ENCODE results near the gene GLRX5. TPM values are rescaled to one million over a fixed set of nuclear protein-coding genes. Genes with fewer than 3 reads are reported as not detected.

GLRX5 gene
- total and polyA plus RNA-seq, 2 experiments from 2014 or later: 91.4 to 130 TPM

GRCh38 chr14:95511687-95512086 is 23.2 kb upstream of the GLRX5 start:
- Mint-ChIP-seq H3K9me3 (no peaks in the 10 kb centered on the region), H3K27me3 (ENCODE audit: insufficient read depth, low read depth, poor library complexity) (peaks cover 12% of the 10 kb centered on the region), H3K36me3 (ENCODE audit: low read depth) (no peaks in the 10 kb centered on the region), H3K27ac (no peak overlapping the region), H3K4me3 (no peak overlapping the region), H3K4me1 (peaks cover 10% of the 10 kb centered on the region)
- Histone ChIP-seq H2AFZ (no peak overlapping the region), H3K36me3 (ENCODE audit: insufficient read depth) (no peaks in the 10 kb centered on the region), H3K9me2 (ENCODE audit: insufficient read depth) (no peaks in the 10 kb centered on the region), H3F3A (replicated peaks; ENCODE audit: low read depth) (no peaks in the 10 kb centered on the region), H3K4me1 (ENCODE audit: insufficient read depth) (peaks cover 3% of the 10 kb centered on the region; the same call in 1 of the 2 replicates), H3K4me3 (no peak overlapping the region), H3K4me2 (no peak overlapping the region), H3K27me3 (ENCODE audit: insufficient read depth) (peaks cover 18% of the 10 kb centered on the region), H3K27ac (ENCODE audit: low read depth) (no peak overlapping the region), H3K79me2 (replicated peaks; ENCODE audit: insufficient read depth) (no peaks in the 10 kb centered on the region), H4K20me1 (replicated peaks; ENCODE audit: insufficient read depth) (no peaks in the 10 kb centered on the region)
- no peak for TF ChIP-seq POLR2AphosphoS5 (IDR thresholded peaks at IDR 0.05; ENCODE audit: low read depth)
- TF ChIP-seq, protein P1, sequence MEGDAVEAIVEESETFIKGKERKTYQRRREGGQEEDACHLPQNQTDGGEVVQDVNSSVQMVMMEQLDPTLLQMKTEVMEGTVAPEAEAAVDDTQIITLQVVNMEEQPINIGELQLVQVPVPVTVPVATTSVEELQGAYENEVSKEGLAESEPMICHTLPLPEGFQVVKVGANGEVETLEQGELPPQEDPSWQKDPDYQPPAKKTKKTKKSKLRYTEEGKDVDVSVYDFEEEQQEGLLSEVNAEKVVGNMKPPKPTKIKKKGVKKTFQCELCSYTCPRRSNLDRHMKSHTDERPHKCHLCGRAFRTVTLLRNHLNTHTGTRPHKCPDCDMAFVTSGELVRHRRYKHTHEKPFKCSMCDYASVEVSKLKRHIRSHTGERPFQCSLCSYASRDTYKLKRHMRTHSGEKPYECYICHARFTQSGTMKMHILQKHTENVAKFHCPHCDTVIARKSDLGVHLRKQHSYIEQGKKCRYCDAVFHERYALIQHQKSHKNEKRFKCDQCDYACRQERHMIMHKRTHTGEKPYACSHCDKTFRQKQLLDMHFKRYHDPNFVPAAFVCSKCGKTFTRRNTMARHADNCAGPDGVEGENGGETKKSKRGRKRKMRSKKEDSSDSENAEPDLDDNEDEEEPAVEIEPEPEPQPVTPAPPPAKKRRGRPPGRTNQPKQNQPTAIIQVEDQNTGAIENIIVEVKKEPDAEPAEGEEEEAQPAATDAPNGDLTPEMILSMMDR (conservative IDR thresholded peaks at IDR 0.05; ENCODE audit: low read depth in 2 of 2): no peak
- no peak for TF ChIP-seq EZH2 (IDR thresholded peaks at IDR 0.05; ENCODE audit: low read depth, unreplicated experiment)
- TF ChIP-seq JUNB (IDR thresholded peaks at IDR 0.05; ENCODE audit: unreplicated experiment): no peak
- TF ChIP-seq ZNF114 (CRISPR knock-in tag; IDR thresholded peaks at IDR 0.05): no peak
- TF ChIP-seq EZH2phosphoT487 (IDR thresholded peaks at IDR 0.05; ENCODE audit: unreplicated experiment): no peak
- TF ChIP-seq STAT1 (IDR thresholded peaks at IDR 0.05; ENCODE audit: unreplicated experiment): no peak
- TF ChIP-seq NANOG (IDR thresholded peaks at IDR 0.05; ENCODE audit: borderline replicate concordance): no peak
- TF ChIP-seq, protein P2, sequence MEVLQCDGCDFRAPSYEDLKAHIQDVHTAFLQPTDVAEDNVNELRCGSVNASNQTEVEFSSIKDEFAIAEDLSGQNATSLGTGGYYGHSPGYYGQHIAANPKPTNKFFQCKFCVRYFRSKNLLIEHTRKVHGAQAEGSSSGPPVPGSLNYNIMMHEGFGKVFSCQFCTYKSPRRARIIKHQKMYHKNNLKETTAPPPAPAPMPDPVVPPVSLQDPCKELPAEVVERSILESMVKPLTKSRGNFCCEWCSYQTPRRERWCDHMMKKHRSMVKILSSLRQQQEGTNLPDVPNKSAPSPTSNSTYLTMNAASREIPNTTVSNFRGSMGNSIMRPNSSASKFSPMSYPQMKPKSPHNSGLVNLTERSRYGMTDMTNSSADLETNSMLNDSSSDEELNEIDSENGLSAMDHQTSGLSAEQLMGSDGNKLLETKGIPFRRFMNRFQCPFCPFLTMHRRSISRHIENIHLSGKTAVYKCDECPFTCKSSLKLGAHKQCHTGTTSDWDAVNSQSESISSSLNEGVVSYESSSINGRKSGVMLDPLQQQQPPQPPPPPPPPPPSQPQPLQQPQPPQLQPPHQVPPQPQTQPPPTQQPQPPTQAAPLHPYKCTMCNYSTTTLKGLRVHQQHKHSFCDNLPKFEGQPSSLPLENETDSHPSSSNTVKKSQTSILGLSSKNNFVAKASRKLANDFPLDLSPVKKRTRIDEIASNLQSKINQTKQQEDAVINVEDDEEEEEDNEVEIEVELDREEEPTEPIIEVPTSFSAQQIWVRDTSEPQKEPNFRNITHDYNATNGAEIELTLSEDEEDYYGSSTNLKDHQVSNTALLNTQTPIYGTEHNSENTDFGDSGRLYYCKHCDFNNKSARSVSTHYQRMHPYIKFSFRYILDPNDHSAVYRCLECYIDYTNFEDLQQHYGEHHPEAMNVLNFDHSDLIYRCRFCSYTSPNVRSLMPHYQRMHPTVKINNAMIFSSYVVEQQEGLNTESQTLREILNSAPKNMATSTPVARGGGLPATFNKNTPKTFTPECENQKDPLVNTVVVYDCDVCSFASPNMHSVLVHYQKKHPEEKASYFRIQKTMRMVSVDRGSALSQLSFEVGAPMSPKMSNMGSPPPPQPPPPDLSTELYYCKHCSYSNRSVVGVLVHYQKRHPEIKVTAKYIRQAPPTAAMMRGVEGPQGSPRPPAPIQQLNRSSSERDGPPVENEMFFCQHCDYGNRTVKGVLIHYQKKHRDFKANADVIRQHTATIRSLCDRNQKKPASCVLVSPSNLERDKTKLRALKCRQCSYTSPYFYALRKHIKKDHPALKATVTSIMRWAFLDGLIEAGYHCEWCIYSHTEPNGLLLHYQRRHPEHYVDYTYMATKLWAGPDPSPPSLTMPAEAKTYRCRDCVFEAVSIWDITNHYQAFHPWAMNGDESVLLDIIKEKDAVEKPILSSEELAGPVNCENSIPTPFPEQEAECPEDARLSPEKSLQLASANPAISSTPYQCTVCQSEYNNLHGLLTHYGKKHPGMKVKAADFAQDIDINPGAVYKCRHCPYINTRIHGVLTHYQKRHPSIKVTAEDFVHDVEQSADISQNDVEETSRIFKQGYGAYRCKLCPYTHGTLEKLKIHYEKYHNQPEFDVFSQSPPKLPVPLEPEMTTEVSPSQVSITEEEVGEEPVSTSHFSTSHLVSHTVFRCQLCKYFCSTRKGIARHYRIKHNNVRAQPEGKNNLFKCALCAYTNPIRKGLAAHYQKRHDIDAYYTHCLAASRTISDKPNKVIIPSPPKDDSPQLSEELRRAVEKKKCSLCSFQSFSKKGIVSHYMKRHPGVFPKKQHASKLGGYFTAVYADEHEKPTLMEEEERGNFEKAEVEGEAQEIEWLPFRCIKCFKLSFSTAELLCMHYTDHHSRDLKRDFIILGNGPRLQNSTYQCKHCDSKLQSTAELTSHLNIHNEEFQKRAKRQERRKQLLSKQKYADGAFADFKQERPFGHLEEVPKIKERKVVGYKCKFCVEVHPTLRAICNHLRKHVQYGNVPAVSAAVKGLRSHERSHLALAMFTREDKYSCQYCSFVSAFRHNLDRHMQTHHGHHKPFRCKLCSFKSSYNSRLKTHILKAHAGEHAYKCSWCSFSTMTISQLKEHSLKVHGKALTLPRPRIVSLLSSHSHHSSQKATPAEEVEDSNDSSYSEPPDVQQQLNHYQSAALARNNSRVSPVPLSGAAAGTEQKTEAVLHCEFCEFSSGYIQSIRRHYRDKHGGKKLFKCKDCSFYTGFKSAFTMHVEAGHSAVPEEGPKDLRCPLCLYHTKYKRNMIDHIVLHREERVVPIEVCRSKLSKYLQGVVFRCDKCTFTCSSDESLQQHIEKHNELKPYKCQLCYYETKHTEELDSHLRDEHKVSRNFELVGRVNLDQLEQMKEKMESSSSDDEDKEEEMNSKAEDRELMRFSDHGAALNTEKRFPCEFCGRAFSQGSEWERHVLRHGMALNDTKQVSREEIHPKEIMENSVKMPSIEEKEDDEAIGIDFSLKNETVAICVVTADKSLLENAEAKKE (CRISPR knock-in tag; IDR thresholded peaks at IDR 0.05): no peak
- TF ChIP-seq ETS1 (IDR thresholded peaks at IDR 0.05): no peak
- TF ChIP-seq, protein P3, sequence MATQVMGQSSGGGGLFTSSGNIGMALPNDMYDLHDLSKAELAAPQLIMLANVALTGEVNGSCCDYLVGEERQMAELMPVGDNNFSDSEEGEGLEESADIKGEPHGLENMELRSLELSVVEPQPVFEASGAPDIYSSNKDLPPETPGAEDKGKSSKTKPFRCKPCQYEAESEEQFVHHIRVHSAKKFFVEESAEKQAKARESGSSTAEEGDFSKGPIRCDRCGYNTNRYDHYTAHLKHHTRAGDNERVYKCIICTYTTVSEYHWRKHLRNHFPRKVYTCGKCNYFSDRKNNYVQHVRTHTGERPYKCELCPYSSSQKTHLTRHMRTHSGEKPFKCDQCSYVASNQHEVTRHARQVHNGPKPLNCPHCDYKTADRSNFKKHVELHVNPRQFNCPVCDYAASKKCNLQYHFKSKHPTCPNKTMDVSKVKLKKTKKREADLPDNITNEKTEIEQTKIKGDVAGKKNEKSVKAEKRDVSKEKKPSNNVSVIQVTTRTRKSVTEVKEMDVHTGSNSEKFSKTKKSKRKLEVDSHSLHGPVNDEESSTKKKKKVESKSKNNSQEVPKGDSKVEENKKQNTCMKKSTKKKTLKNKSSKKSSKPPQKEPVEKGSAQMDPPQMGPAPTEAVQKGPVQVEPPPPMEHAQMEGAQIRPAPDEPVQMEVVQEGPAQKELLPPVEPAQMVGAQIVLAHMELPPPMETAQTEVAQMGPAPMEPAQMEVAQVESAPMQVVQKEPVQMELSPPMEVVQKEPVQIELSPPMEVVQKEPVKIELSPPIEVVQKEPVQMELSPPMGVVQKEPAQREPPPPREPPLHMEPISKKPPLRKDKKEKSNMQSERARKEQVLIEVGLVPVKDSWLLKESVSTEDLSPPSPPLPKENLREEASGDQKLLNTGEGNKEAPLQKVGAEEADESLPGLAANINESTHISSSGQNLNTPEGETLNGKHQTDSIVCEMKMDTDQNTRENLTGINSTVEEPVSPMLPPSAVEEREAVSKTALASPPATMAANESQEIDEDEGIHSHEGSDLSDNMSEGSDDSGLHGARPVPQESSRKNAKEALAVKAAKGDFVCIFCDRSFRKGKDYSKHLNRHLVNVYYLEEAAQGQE (IDR thresholded peaks at IDR 0.05; ENCODE audit: unreplicated experiment): no peak
- no peak for TF ChIP-seq ZNF331 (CRISPR knock-in tag; IDR thresholded peaks at IDR 0.05; ENCODE audit: low read depth)
- TF ChIP-seq CREB1 (CRISPR knock-in tag; IDR thresholded peaks at IDR 0.05; ENCODE audit: low read depth): no peak
- DNase-seq (ENCODE audit: low spot score): no peak
- ATAC-seq: no peak
